ENCODE results near the gene HOXA3.

DNA sequence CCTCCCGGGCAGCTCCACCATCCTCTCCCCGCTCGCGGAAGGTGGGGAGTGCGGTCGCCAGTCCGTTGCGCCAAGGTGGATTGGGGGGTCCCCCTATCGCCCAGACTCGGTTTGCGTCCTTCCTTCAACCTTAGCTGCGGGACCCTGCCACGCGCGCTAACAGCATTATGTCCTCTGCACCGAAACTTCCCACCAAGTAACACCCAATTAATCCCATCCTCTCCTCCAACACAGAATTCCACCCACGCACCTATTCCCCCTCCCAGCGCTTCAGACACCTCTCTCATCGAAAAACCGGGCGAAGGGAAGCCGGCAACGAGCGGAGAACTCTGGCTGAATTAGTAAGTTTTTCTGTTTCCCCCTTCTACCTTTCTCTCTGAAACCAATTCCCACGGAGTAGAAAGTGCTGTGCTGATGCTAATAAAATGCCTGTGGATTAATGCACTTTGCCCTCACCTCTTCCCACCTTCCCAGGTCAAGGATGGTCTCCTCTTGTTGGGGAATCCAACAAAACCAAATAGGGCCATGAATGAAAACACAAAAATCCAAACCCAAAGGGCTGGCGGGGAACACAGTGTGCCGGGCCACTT, 947 bp downstream of the HOXA3 start:
- no peak for TF ChIP-seq POLR2AphosphoS5 (IDR thresholded peaks at IDR 0.05)
- TF ChIP-seq, protein P1, sequence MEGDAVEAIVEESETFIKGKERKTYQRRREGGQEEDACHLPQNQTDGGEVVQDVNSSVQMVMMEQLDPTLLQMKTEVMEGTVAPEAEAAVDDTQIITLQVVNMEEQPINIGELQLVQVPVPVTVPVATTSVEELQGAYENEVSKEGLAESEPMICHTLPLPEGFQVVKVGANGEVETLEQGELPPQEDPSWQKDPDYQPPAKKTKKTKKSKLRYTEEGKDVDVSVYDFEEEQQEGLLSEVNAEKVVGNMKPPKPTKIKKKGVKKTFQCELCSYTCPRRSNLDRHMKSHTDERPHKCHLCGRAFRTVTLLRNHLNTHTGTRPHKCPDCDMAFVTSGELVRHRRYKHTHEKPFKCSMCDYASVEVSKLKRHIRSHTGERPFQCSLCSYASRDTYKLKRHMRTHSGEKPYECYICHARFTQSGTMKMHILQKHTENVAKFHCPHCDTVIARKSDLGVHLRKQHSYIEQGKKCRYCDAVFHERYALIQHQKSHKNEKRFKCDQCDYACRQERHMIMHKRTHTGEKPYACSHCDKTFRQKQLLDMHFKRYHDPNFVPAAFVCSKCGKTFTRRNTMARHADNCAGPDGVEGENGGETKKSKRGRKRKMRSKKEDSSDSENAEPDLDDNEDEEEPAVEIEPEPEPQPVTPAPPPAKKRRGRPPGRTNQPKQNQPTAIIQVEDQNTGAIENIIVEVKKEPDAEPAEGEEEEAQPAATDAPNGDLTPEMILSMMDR (IDR thresholded peaks at IDR 0.05 in 8 of 11, conservative IDR thresholded peaks at IDR 0.05 in 3 of 11), result no peak

Measured in spleen (tissue), 7 donors.